MG63 (cell line): ENCODE measurements around the gene RABGAP1L. TPM values are rescaled to one million over a fixed set of nuclear protein-coding genes. Genes with fewer than 3 reads are reported as not detected.

Experiments
- DNase-seq: peaks from one replicate; pipeline ENCODE4 v3.0.0-alpha.2; 2020
- H3K27me3 ChIP-seq: fragments of 250-450 bp; sonication (Bioruptor Pico); 2 replicates; pipeline ENCODE4 v1.5.1; 2020; ENCODE audit warnings: mild to moderate bottlenecking, moderate library complexity
- H3K36me3 ChIP-seq: fragments of 250-450 bp; sonication (Bioruptor Pico); 2 replicates; pipeline ENCODE4 v1.5.1; 2020; ENCODE audit warnings: mild to moderate bottlenecking, moderate library complexity
- H3K4me3 ChIP-seq: fragments of 250-450 bp; sonication (Bioruptor Pico); 2 replicates; pipeline ENCODE4 v1.5.1; 2020; ENCODE audit warnings: mild to moderate bottlenecking, moderate library complexity
- H3K9me3 ChIP-seq: fragments of 250-450 bp; sonication (Bioruptor Pico); 2 replicates; pipeline ENCODE4 v1.5.1; 2020; ENCODE audit warnings: mild to moderate bottlenecking, moderate library complexity
- total RNA-seq: library from RNA; depleted of rRNA; stranded (reverse); fragments of >200 nt; shearing (Covaris generic); gene quantifications from 2 replicates; pipeline ENCODE4 v1.2.3, GENCODE V29; 2014; ENCODE audit warnings: low replicate concordance

Gene RABGAP1L
- total RNA-seq, 1 experiment from 2014 or later: 14.8 TPM

GRCh38 chr1:174720618-174721017 is 561.3 kb downstream of the RABGAP1L start:
- no peaks in the 10 kb centered on the region for H3K9me3 ChIP-seq
- no peaks in the 10 kb centered on the region for H3K36me3 ChIP-seq
- H3K27me3 ChIP-seq: no peaks in the 10 kb centered on the region
- DNase-seq: no peak
- H3K4me3 ChIP-seq: no peak overlapping the region

- Histone ChIP-seq H3K4me3 (no peak overlapping the region), H3K36me3 (no peaks in the 10 kb centered on the region), H3K27me3 (no peaks in the 10 kb centered on the region), H3K9me3 (no peaks in the 10 kb centered on the region)
- DNase-seq: no peak
Measured at GRCh38 chr1:174721246-174721645, 561.9 kb downstream of the RABGAP1L start.

- Histone ChIP-seq H3K36me3 (no peaks in the 10 kb centered on the region), H3K27me3 (no peaks in the 10 kb centered on the region), H3K4me3 (no peak overlapping the region), H3K9me3 (no peaks in the 10 kb centered on the region)
- DNase-seq: no peak
Measured at GRCh38 chr1:174723816-174724215, 564.5 kb downstream of the RABGAP1L start.

GRCh38 chr1:174724219-174724618 is 564.9 kb downstream of the RABGAP1L start:
- H3K9me3 ChIP-seq: no peaks in the 10 kb centered on the region
- no peak overlapping the region for H3K4me3 ChIP-seq
- DNase-seq: no peak
- no peaks in the 10 kb centered on the region for H3K36me3 ChIP-seq
- H3K27me3 ChIP-seq: no peaks in the 10 kb centered on the region

GRCh38 chr1:174726167-174726879 is 567.0 kb downstream of the RABGAP1L start:
- Histone ChIP-seq H3K36me3 (no peaks in the 10 kb centered on the region), H3K9me3 (no peaks in the 10 kb centered on the region), H3K27me3 (no peaks in the 10 kb centered on the region), H3K4me3 (no peak overlapping the region)
- DNase-seq: no peak

GRCh38 chr1:174726880-174727585 is 567.7 kb downstream of the RABGAP1L start:
- H3K4me3 ChIP-seq: no peak overlapping the region
- no peaks in the 10 kb centered on the region for H3K9me3 ChIP-seq
- H3K27me3 ChIP-seq: no peaks in the 10 kb centered on the region
- DNase-seq: no peak
- H3K36me3 ChIP-seq: no peaks in the 10 kb centered on the region

GRCh38 chr1:174734270-174734669 is 575.0 kb downstream of the RABGAP1L start:
- Histone ChIP-seq H3K36me3 (no peaks in the 10 kb centered on the region), H3K4me3 (no peak overlapping the region)
- no peak for DNase-seq

GRCh38 chr1:174736831-174737230 is 577.5 kb downstream of the RABGAP1L start:
- Histone ChIP-seq H3K36me3 (no peaks in the 10 kb centered on the region), H3K9me3 (no peaks in the 10 kb centered on the region), H3K4me3 (no peak overlapping the region), H3K27me3 (no peaks in the 10 kb centered on the region)
- no peak for DNase-seq

More at GRCh38 chr1:174734270-174734669, 575.0 kb downstream of the RABGAP1L start:
- H3K27me3 ChIP-seq: no peaks in the 10 kb centered on the region
- H3K9me3 ChIP-seq: no peaks in the 10 kb centered on the region

- Histone ChIP-seq H3K27me3 (no peaks in the 10 kb centered on the region; the same call in 1 of the 2 replicates), H3K36me3 (no peaks in the 10 kb centered on the region), H3K9me3 (no peaks in the 10 kb centered on the region), H3K4me3 (no peak overlapping the region)
- DNase-seq: no peak
Measured at GRCh38 chr1:174740249-174740968, 581.1 kb downstream of the RABGAP1L start.

GRCh38 chr1:174742805-174743653 is 583.7 kb downstream of the RABGAP1L start:
- Histone ChIP-seq H3K36me3 (no peaks in the 10 kb centered on the region), H3K4me3 (no peak overlapping the region), H3K27me3 (no peaks in the 10 kb centered on the region; the same call in 1 of the 2 replicates), H3K9me3 (no peaks in the 10 kb centered on the region)
- DNase-seq: no peak

GRCh38 chr1:174743654-174744561 is 584.6 kb downstream of the RABGAP1L start:
- no peaks in the 10 kb centered on the region for H3K36me3 ChIP-seq
- DNase-seq: no peak
- H3K4me3 ChIP-seq: no peak overlapping the region
- H3K27me3 ChIP-seq: no peaks in the 10 kb centered on the region; the same call in 1 of the 2 replicates
- H3K9me3 ChIP-seq: no peaks in the 10 kb centered on the region

- DNase-seq: no peak
Measured at GRCh38 chr1:174744886-174745285, 585.6 kb downstream of the RABGAP1L start.

GRCh38 chr1:174746024-174746808 is 586.9 kb downstream of the RABGAP1L start:
- H3K36me3 ChIP-seq: no peaks in the 10 kb centered on the region
- DNase-seq: no peak
- H3K9me3 ChIP-seq: no peaks in the 10 kb centered on the region
- no peak overlapping the region for H3K4me3 ChIP-seq
- no peaks in the 10 kb centered on the region; the same call in 1 of the 2 replicates for H3K27me3 ChIP-seq

More at GRCh38 chr1:174744886-174745285, 585.6 kb downstream of the RABGAP1L start:
- Histone ChIP-seq H3K27me3 (no peaks in the 10 kb centered on the region; the same call in 1 of the 2 replicates), H3K9me3 (no peaks in the 10 kb centered on the region), H3K36me3 (no peaks in the 10 kb centered on the region), H3K4me3 (no peak overlapping the region)

GRCh38 chr1:174747613-174748012 is 588.3 kb downstream of the RABGAP1L start:
- H3K36me3 ChIP-seq: no peaks in the 10 kb centered on the region
- no peak for DNase-seq
- no peaks in the 10 kb centered on the region; the same call in 1 of the 2 replicates for H3K27me3 ChIP-seq
- no peaks in the 10 kb centered on the region for H3K9me3 ChIP-seq
- H3K4me3 ChIP-seq: no peak overlapping the region

GRCh38 chr1:174748586-174748985 is 589.3 kb downstream of the RABGAP1L start:
- no peak overlapping the region for H3K4me3 ChIP-seq
- no peak for DNase-seq
- no peaks in the 10 kb centered on the region for H3K27me3 ChIP-seq
- H3K36me3 ChIP-seq: no peaks in the 10 kb centered on the region
- H3K9me3 ChIP-seq: no peaks in the 10 kb centered on the region
